ENCODE results near the gene ISL1.

ISL1 gene

GRCh38 chr5:51383131-51384121 lies at the start of gene ISL1:
Gene ISL1, plus strand, starts transcription at chr5:51383448. Its CDS starts 224 bp downstream, at chr5:51383672.
- no peak for DNase-seq (ENCODE audit: low read depth)

GRCh38 chr5:51336878-51337277 lies 46.4 kb upstream of the ISL1 start:
- no peak for DNase-seq (ENCODE audit: low read depth)

GRCh38 chr5:51345106-51345505 lies 38.1 kb upstream of the ISL1 start:
- no peak for DNase-seq (ENCODE audit: low read depth)

GRCh38 chr5:51347157-51347556 lies 36.1 kb upstream of the ISL1 start:
- no peak for DNase-seq (ENCODE audit: low read depth)

GRCh38 chr5:51347704-51348103 lies 35.5 kb upstream of the ISL1 start:
- DNase-seq (ENCODE audit: low read depth): no peak

- DNase-seq (ENCODE audit: low read depth): no peak
Observed at GRCh38 chr5:51371052-51371451, 12.2 kb upstream of the ISL1 start.

GRCh38 chr5:51373880-51374523 lies 9.2 kb upstream of the ISL1 start:
- no peak for DNase-seq (ENCODE audit: low read depth)

GRCh38 chr5:51375084-51375483 lies 8.2 kb upstream of the ISL1 start:
- no peak for DNase-seq (ENCODE audit: low read depth)

GRCh38 chr5:51376509-51376908 lies 6.7 kb upstream of the ISL1 start:
- no peak for DNase-seq (ENCODE audit: low read depth)

GRCh38 chr5:51377151-51378060 lies 5.8 kb upstream of the ISL1 start:
- DNase-seq (ENCODE audit: low read depth): no peak

GRCh38 chr5:51378061-51378409 lies 5.2 kb upstream of the ISL1 start:
- no peak for DNase-seq (ENCODE audit: low read depth)

GRCh38 chr5:51378448-51379330 lies 4.6 kb upstream of the ISL1 start:
- no peak for DNase-seq (ENCODE audit: low read depth)

- no peak for DNase-seq (ENCODE audit: low read depth)
Observed at GRCh38 chr5:51379331-51379700, 3.9 kb upstream of the ISL1 start.

GRCh38 chr5:51380603-51381207 lies 2.5 kb upstream of the ISL1 start:
- no peak for DNase-seq (ENCODE audit: low read depth)

GRCh38 chr5:51381761-51382474 lies 1.3 kb upstream of the ISL1 start:
- DNase-seq (ENCODE audit: low read depth): no peak

- DNase-seq (ENCODE audit: low read depth): no peak
Observed at GRCh38 chr5:51382521-51383130, 622 bp upstream of the ISL1 start.

GRCh38 chr5:51384281-51384840 lies 1.1 kb downstream of the ISL1 start:
- no peak for DNase-seq (ENCODE audit: low read depth)

GRCh38 chr5:51385216-51385615 lies 2.0 kb downstream of the ISL1 start:
- DNase-seq (ENCODE audit: low read depth): no peak
